ENCODE measurements around the gene GALNT9.

The GALNT9 gene

DNA sequence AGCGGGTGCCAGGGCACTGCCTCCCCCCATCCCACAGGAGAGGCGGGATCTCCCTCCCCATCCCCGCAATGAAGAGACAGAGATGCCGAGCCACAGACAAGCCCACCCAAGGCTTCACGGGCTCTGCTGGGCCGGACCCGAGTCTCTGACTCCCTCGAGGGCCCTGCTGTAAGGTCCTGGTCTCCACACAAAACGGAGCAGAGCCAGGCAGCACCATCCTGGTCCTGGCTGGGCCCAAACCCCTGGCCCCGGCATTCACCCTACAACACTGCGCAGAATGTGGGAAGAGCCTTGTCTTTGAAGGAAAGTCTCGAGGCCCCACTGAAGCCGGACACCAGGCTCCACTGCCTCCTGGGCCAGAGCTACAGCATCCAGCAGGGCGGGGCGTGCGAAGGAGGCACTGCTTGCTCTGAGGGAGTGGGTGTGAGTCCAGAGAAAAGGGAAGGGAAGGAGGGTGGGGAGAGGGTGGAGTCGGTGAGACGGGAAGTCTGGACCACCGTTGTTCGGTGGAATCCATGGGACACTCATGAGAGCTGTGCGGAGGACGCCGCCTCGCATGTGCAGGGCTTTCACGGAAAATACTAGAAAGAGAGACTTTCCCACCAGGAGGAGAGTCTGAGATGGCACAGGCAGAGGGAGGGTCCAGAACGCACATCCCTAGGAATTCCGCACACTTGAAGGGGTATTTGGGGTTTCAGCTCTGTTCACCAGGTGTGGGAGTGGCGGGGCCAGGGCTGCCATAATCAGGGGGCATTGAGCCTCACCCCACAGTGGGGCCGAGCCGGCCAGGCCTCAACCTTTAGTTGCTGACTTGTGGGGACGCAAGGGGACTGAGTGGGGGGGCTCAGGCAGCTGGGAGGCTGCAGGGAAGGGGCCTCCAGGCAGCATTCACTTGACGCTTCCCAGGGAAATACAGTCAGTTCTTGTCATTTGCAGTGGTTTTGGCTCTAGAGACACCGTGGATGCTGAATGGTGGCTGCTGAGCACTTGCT is 36.8 kb downstream of the GALNT9 start:
- H3K4me3 ChIP-seq (ENCODE audit: low read depth in 1 of 2, low read length in 2 of 2), result no peak overlapping the region
- H3K9ac ChIP-seq (ENCODE audit: low read depth in 1 of 2, low read length in 2 of 2), result no peak overlapping the region
- H3K27me3 ChIP-seq (ENCODE audit: control insufficient read depth in 1 of 2, insufficient read depth in 2 of 2, low read length in 2 of 2), result peaks cover 4 to 8% of the 10 kb centered on the region in 2 donors
- H3K9me3 ChIP-seq (ENCODE audit: control insufficient read depth in 1 of 2, low read length in 2 of 2), result no peaks in the 10 kb centered on the region
- H3K36me3 ChIP-seq (ENCODE audit: control insufficient read depth in 1 of 2, insufficient read depth in 2 of 2, low read length in 2 of 2), result no peaks in the 10 kb centered on the region
- H3K4me1 ChIP-seq (ENCODE audit: control insufficient read depth in 1 of 2, insufficient read depth in 2 of 2, low read length in 2 of 2), result no peaks in the 10 kb centered on the region
- no peak overlapping the region for H3K27ac ChIP-seq (ENCODE audit: low read depth, low read length)

DNA sequence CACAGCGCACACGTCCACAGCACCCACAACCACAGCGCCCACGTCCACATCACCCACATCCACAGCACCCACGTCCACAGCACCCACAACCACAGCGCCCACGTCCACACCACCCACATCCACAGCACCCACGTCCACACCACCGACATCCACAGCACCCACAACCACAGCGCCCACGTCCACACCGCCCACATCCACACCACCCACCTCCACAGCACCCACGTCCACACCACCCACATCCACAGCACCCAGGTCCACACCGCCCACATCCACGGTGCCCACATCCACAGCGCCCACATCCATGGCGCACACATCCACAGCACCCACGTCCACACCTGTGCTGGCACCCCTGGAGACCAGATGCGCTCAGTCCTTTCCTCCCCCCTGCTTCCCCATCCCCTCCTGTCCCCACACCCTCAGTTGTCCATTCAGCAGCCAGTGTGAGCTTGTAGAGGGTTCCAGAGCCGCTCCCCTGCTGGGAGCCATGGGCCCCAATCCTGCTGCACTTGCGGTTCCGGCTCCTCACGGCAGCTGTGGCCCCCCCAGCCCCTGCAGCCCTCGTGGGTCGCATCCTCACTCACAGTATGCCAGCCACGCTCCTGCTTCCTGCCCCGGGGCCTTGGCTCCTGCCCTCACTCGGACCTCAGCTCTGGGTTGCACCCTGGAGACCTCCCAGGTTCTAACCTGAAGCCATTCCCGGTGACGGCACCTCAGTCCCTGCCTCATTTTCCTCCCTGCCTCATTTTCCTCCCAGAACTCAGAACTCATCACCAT is 37.8 kb downstream of the GALNT9 start:
- H3K27ac ChIP-seq (ENCODE audit: low read depth, low read length), result no peak overlapping the region
- no peak overlapping the region for H3K9ac ChIP-seq (ENCODE audit: low read depth in 1 of 2, low read length in 2 of 2)
- peaks cover 3 to 8% of the 10 kb centered on the region in 2 donors for H3K27me3 ChIP-seq (ENCODE audit: control insufficient read depth in 1 of 2, insufficient read depth in 2 of 2, low read length in 2 of 2)
- no peaks in the 10 kb centered on the region for H3K9me3 ChIP-seq (ENCODE audit: control insufficient read depth in 1 of 2, low read length in 2 of 2)
- no peaks in the 10 kb centered on the region for H3K4me1 ChIP-seq (ENCODE audit: control insufficient read depth in 1 of 2, insufficient read depth in 2 of 2, low read length in 2 of 2)
- H3K4me3 ChIP-seq (ENCODE audit: low read depth in 1 of 2, low read length in 2 of 2), result no peak overlapping the region
- no peaks in the 10 kb centered on the region for H3K36me3 ChIP-seq (ENCODE audit: control insufficient read depth in 1 of 2, insufficient read depth in 2 of 2, low read length in 2 of 2)

DNA sequence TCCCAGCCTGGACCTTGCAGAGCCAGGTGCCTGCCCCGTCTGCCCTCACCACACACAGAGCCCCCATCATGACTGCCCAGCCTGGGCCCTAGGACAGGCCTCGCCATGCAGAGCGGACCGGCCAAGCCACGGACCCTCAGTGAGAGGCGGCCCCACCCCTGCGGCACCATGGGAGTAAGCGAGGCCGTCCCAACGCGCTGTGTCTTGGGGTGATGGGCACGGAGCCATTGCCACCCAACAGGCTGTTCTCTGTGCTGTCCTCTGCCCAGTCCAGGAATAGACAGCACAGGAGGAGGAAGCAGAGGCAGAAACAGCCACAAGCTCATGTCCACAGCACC is 39.2 kb downstream of the GALNT9 start:
- Histone ChIP-seq H3K27ac (ENCODE audit: low read depth, low read length) (no peak overlapping the region), H3K4me1 (ENCODE audit: control insufficient read depth in 1 of 2, insufficient read depth in 2 of 2, low read length in 2 of 2) (no peaks in the 10 kb centered on the region), H3K9ac (ENCODE audit: low read depth in 1 of 2, low read length in 2 of 2) (no peak overlapping the region), H3K27me3 (ENCODE audit: control insufficient read depth in 1 of 2, insufficient read depth in 2 of 2, low read length in 2 of 2) (peaks cover 0 to 3% of the 10 kb centered on the region in 2 donors), H3K9me3 (ENCODE audit: control insufficient read depth in 1 of 2, low read length in 2 of 2) (no peaks in the 10 kb centered on the region), H3K4me3 (ENCODE audit: low read depth in 1 of 2, low read length in 2 of 2) (no peak overlapping the region), H3K36me3 (ENCODE audit: control insufficient read depth in 1 of 2, insufficient read depth in 2 of 2, low read length in 2 of 2) (no peaks in the 10 kb centered on the region)

GRCh38 chr12:132289356-132290202 is 39.8 kb downstream of the GALNT9 start:
- no peaks in the 10 kb centered on the region for H3K27me3 ChIP-seq (ENCODE audit: control insufficient read depth in 1 of 2, insufficient read depth in 2 of 2, low read length in 2 of 2)
- no peak overlapping the region for H3K27ac ChIP-seq (ENCODE audit: low read depth, low read length)
- H3K36me3 ChIP-seq (ENCODE audit: control insufficient read depth in 1 of 2, insufficient read depth in 2 of 2, low read length in 2 of 2), result no peaks in the 10 kb centered on the region
- no peak overlapping the region for H3K9ac ChIP-seq (ENCODE audit: low read depth in 1 of 2, low read length in 2 of 2)
- no peak overlapping the region for H3K4me3 ChIP-seq (ENCODE audit: low read depth in 1 of 2, low read length in 2 of 2)
- no peaks in the 10 kb centered on the region for H3K9me3 ChIP-seq (ENCODE audit: control insufficient read depth in 1 of 2, low read length in 2 of 2)
- H3K4me1 ChIP-seq (ENCODE audit: control insufficient read depth in 1 of 2, insufficient read depth in 2 of 2, low read length in 2 of 2), result no peaks in the 10 kb centered on the region

GRCh38 chr12:132288516-132289215 is 40.7 kb downstream of the GALNT9 start:
- Histone ChIP-seq H3K4me3 (ENCODE audit: low read depth in 1 of 2, low read length in 2 of 2) (no peak overlapping the region), H3K36me3 (ENCODE audit: control insufficient read depth in 1 of 2, insufficient read depth in 2 of 2, low read length in 2 of 2) (no peaks in the 10 kb centered on the region), H3K9me3 (ENCODE audit: control insufficient read depth in 1 of 2, low read length in 2 of 2) (no peaks in the 10 kb centered on the region), H3K4me1 (ENCODE audit: control insufficient read depth in 1 of 2, insufficient read depth in 2 of 2, low read length in 2 of 2) (no peaks in the 10 kb centered on the region), H3K27ac (ENCODE audit: low read depth, low read length) (no peak overlapping the region), H3K9ac (ENCODE audit: low read depth in 1 of 2, low read length in 2 of 2) (no peak overlapping the region), H3K27me3 (ENCODE audit: control insufficient read depth in 1 of 2, insufficient read depth in 2 of 2, low read length in 2 of 2) (no peaks in the 10 kb centered on the region)

- Histone ChIP-seq H3K9ac (ENCODE audit: low read depth in 1 of 2, low read length in 2 of 2) (no peak overlapping the region), H3K9me3 (ENCODE audit: control insufficient read depth in 1 of 2, low read length in 2 of 2) (no peaks in the 10 kb centered on the region), H3K27ac (ENCODE audit: low read depth, low read length) (no peak overlapping the region), H3K4me1 (ENCODE audit: control insufficient read depth in 1 of 2, insufficient read depth in 2 of 2, low read length in 2 of 2) (no peaks in the 10 kb centered on the region), H3K36me3 (ENCODE audit: control insufficient read depth in 1 of 2, insufficient read depth in 2 of 2, low read length in 2 of 2) (no peaks in the 10 kb centered on the region), H3K4me3 (ENCODE audit: low read depth in 1 of 2, low read length in 2 of 2) (no peak overlapping the region), H3K27me3 (ENCODE audit: control insufficient read depth in 1 of 2, insufficient read depth in 2 of 2, low read length in 2 of 2) (no peaks in the 10 kb centered on the region)
Observed at GRCh38 chr12:132287391-132288238, 41.8 kb downstream of the GALNT9 start.

GRCh38 chr12:132286912-132287311 is 42.5 kb downstream of the GALNT9 start:
- H3K4me1 ChIP-seq (ENCODE audit: control insufficient read depth in 1 of 2, insufficient read depth in 2 of 2, low read length in 2 of 2), result no peaks in the 10 kb centered on the region
- H3K36me3 ChIP-seq (ENCODE audit: control insufficient read depth in 1 of 2, insufficient read depth in 2 of 2, low read length in 2 of 2), result no peaks in the 10 kb centered on the region
- no peak overlapping the region for H3K4me3 ChIP-seq (ENCODE audit: low read depth in 1 of 2, low read length in 2 of 2)
- H3K27ac ChIP-seq (ENCODE audit: low read depth, low read length), result no peak overlapping the region
- no peaks in the 10 kb centered on the region for H3K27me3 ChIP-seq (ENCODE audit: control insufficient read depth in 1 of 2, insufficient read depth in 2 of 2, low read length in 2 of 2)
- no peaks in the 10 kb centered on the region for H3K9me3 ChIP-seq (ENCODE audit: control insufficient read depth in 1 of 2, low read length in 2 of 2)
- H3K9ac ChIP-seq (ENCODE audit: low read depth in 1 of 2, low read length in 2 of 2), result no peak overlapping the region

DNA sequence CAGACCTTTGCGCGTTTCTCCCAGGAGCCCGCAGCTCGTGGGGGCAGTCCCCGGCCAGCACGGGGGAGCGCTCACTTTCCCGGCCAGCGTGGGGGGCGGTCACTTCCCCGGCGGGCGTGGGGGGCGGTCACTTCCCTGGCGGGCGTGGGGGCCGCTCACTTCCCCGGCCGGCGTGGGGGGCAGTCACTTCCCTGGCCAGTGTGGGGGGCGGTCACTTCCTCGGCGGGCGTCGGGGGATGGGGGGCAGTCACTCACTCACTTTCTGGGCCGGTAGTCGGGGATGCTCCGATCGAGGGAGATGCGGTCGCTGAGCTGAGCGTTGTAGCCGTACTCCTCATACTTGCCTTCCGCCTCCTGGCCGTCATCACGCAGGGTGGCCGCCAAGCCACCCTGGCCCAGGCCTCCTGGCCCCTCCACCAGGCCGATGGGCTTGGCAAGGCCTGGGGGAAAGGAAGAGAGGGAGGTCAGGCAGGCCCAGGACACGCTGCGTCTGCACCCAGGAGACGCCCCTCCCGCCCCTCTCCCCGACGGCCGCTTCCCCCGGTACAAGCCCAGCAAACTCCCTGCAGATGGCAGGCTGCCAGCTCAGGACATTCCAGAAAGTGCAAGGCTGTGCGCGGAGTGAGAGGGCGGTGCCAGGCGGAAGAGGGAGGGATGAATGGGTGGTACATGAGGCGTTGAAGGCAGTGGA is 43.3 kb downstream of the GALNT9 start:
- Histone ChIP-seq H3K4me3 (ENCODE audit: low read depth in 1 of 2, low read length in 2 of 2) (no peak overlapping the region), H3K9ac (ENCODE audit: low read depth in 1 of 2, low read length in 2 of 2) (no peak overlapping the region), H3K9me3 (ENCODE audit: control insufficient read depth in 1 of 2, low read length in 2 of 2) (no peaks in the 10 kb centered on the region), H3K27ac (ENCODE audit: low read depth, low read length) (no peak overlapping the region), H3K4me1 (ENCODE audit: control insufficient read depth in 1 of 2, insufficient read depth in 2 of 2, low read length in 2 of 2) (no peaks in the 10 kb centered on the region), H3K36me3 (ENCODE audit: control insufficient read depth in 1 of 2, insufficient read depth in 2 of 2, low read length in 2 of 2) (no peaks in the 10 kb centered on the region), H3K27me3 (ENCODE audit: control insufficient read depth in 1 of 2, insufficient read depth in 2 of 2, low read length in 2 of 2) (no peaks in the 10 kb centered on the region)

Data from duodenal mucosa (tissue), 2 donors.